HG03095 (cell line): Measurements from ENCODE around the gene CHP2.
"Not testable (repeated sequence)": the region's sequence is repeated elsewhere in the genome, so short reads cannot be mapped to it uniquely, and the experiment has no call there.

ENCODE experiments used
- ATAC-seq: cut with Tn5 transposase; IDR thresholded peaks from one replicate; pipeline ENCODE4 v1.9.1; 2021; ENCODE audit warnings: moderate library complexity; ENCODE audit not compliant: unreplicated experiment

The CHP2 gene

DNA sequence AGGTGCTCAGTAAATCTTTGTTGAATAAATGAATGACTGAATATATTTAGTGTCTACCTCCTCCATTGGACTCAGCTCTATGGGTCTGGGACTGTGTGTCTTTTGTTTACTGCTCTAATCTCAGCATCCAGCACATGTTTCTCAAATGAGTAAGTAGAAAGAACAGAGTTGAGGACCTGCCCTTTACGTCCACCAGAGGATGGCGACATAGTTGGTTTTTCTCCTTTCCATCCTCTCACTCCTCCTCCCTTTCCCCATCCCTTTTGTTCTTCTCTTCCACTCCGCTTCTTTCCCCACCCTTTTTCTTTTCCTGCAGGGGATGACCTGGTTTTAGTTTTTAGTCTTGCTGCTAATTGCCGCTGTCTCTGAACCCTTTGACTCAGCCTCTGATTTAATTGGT is 12.1 kb upstream of the CHP2 start:
- no peak for ATAC-seq

DNA sequence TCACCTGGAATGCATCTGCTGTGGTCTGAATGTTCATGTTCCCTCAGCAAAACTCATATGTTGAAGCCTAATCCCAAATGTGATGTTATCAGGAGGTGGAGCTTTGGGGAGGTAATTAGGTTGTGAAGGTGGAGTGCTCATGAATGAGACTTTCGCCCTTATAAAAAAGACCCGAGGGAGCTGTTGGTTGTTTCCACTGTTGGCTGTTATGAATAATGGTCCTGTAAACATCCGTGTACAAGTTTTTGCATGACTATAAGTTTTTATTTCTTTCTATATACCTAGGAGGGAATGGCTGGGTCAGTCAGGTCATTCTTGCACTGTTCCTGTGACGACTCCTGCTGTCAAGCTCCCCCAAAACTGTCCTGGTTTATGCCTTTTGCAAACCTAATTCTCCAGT is 9.6 kb upstream of the CHP2 start:
- no peak for ATAC-seq

DNA sequence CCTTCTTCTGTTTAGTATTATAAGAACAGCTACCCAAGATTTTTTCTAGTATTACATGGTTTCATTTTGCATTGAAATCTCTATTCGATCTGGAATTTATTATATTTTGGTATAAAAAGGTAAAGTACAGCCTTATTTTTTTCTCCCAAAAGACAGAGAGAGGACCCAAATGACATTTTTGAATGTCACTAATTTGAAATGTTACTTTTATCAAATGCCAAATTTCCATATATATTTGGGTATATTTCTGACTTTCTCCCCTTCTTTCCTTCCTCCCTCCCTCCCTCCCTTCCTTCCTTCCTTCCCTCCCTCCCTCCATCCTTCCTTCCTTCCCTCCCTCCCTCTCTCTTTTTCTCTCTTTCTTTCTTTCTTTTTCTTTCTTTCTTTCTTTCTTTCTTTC is 6.2 kb upstream of the CHP2 start:
- no peak for ATAC-seq

DNA sequence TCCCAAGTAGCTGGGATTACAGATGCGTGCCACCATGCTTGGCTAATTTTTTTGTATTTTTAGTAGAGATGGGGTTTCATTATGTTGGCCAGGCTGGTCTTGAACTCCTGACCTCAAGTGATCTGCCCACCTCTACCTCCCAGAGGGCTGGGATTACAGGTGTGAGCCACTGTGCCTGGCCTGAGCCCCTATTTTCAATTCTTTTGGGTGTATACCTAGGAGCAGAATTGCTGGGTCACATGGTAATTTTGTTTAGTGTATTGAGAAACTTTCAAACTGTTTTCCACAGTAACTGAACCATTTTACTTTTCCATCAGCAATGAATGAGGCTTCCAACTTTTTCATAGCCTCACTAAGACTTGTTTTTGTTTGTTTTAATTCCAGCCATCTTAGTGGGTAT is 3.8 kb upstream of the CHP2 start:
- ATAC-seq: not testable (repeated sequence)

DNA sequence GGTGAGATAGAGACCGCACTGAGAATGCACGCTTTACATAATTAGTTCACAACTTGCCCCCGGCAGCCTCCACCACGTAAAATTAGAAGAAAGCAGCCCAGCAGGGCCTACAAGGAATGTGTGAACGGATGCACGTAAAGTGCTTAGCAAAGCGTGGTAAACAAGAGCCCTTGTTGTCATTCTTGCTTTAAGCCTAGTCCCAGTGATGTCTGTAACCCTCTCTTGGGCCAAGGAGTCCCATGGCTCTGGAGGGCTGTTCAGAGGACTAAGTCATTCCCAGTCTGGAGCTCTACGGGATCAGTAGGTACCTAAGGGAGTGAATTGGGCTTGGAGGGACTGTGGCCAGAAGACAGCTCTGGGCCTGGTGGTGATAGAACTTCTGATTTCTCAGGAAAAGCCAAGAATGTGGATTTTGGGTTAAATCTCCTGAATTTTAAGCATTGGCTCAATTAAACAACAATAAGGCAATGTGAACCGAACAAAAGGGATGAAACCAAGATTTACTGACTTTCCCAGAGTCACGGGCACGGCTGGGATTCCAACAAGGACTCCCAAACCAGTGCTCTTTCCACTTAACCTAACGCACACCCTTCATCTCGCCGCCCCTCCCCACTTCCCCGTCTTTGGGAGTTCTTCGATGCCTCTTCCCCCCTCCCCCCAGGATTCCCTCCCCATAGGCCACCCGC is 775 bp upstream of the CHP2 start:
- no peak for ATAC-seq

DNA sequence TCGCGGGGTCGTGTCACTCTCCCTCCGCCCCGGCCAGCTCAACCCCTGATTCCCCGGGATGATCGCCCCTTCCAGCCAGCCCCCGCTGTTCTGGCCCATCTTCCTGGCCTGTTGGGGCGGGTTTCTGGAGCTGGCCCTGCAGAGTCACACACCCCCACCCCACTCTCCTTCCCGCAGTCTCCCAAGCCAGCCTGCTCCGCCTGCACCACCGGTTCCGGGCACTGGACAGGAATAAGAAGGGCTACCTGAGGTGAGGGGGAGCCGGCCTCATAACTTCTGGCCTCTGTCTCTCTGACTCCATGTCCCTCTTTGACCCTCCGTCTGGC is 621 bp downstream of the CHP2 start:
- no peak for ATAC-seq

DNA sequence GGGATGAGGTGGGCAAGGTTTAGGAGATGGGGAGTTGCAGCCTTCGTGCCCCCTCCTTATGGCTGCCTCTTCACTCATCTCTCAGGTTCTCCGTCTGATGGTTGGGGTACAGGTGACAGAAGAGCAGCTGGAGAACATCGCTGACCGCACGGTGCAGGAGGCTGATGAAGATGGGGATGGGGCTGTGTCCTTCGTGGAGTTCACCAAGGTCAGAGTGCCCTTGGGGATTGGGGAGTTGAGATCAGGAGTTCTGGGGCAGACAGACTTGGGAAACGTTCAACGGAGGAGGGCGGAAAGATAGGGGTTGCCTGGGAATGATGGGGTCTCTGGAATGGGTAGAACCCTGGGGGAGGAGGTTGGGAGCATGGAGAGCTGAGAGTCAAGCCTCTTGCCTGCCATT is 2.3 kb downstream of the CHP2 start:
- no peak for ATAC-seq

DNA sequence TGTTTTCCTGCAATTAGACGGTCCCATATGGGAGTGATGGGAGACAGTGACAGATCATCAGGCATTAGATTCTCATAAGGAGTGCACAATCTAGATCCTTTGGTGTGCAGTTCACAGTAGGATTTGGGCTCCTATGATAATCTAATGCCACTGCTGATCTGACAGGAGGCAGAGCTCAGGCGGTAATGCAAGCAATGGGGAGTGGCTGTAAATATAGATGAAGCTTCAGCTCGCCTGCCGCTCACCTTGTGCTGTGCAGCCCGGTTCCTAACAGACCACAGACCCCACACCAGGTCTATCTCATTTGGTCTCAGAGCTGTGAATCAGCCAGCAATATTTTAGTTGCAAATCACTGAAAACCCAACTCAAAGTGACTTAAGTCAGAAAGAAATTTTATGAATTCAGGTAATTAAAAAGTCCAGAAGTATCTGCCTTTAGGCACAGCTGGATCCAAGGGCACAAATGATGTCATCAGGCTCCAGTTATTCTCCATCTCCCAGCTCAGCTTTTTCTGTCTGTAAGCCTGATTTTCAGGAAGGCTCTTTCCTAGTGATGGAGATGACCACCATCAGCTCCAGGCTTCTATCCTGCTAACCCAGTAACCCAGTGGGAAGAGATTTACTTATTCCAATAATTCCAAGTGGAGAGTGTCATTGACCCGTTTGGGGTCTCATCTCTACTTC is 3.3 kb downstream of the CHP2 start:
- no peak for ATAC-seq

DNA sequence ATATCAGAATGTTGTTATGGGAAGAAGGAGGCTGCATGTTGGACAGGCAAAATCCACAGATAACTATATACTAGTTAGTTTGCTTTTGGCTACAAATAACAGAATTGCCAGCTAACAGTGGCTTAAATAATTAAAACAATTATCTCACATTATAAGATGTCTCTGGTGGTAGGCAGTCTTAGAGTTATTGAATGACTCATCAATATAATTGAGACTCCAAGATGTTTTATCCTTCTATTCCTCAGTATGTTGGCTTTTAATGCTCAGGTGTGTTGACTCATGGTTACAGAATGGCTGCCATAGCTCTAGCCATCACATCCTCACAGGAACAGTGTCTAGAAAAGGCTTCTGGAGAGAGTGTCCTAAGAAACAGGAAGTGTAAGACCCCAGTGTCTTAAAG is 11.1 kb downstream of the CHP2 start:
- ATAC-seq: no peak

DNA sequence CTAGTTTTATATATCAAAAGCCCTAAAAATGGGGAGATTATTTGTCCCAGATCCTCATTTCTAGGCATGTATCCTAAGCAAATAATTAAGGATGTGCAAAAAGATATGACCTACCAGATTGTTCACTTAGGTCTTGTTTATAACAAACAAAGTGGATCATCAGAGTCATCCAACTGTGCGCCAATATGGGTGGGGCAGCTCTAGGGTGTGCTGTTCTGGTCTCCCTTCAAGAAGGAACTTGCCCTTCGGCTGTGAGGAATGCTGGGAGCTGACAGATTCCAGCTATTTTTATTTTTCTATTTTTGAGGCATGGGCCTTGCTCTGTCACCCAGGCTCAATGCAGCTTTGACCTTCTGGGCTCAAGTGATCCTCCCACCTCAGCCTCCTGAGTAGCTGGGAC is 13.8 kb downstream of the CHP2 start:
- ATAC-seq: no peak

DNA sequence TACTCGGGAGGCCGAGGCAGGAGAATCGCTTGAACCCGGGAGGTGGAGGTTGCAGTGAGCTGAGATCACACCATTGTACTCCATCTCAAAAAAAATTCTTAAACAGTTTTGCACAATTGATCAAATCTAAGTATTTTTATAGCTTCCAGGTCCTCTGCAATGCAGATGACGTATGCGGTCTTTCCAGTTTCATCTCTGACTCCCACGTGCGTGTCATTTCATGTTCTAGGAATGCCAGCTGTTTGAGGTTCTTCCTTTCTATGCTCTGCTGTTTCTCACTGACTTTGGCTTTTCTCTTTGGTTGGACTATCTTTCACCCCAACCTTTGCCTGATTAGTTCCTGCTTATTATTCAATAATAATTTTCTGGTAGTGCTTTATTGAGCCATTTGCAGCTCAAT is 16.2 kb downstream of the CHP2 start:
- ATAC-seq: no peak

DNA sequence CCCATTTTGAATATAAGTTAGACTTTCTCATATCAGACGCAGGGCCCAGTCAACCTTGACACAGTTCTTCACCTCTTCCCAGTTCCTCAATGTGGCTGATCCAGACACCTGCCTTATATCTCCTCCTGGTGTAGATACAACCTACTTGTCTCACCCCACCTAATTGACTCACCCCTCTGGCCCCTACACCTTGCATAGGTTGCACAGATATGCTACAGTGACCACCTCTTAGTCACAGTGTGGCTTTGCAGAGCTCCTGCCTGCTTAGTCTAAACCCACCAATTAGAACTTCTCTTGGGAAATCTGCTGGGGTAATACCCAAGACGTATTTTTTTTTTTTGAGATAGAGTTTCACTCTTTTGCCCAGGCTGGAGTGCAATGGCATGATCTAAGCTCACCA is 16.8 kb downstream of the CHP2 start:
- ATAC-seq: no peak

DNA sequence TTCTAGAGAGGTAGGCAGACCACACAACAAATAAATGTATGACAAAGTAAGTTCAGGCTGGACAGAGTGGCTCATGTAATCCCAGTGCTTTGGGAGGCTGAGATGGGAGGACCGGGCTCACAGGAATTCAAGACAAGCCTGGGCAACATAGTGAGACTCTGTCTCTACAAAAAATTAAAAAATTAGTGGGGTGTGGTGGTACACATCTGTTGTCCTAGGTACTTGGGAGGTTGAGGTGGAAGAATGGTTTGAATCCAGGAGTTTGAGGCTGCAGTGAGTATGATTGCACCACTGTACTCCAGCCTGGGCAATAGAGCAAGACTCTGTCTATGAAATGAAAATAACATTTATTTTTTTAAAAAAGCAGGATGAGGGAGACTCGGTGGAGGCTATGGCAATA is 18.5 kb downstream of the CHP2 start:
- no peak for ATAC-seq

DNA sequence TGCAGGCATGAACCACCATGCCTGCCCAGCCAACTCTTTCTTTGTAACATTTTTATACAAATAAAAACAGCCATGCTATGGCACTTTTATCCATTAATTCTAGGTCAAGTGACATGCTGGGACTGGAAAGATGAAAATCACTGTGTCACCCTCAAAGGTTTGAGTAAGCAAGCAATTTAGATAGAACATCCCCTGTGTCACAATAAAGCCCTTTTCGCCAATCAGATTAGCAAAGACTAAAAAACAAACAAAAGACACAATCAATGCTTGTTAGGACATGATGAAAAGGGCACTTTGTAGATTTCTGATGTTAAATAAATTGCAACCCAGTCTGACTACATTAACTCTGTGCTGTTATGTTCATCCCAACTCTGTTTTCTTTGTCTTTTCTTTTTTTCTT is 26.4 kb downstream of the CHP2 start:
- ATAC-seq: no peak

DNA sequence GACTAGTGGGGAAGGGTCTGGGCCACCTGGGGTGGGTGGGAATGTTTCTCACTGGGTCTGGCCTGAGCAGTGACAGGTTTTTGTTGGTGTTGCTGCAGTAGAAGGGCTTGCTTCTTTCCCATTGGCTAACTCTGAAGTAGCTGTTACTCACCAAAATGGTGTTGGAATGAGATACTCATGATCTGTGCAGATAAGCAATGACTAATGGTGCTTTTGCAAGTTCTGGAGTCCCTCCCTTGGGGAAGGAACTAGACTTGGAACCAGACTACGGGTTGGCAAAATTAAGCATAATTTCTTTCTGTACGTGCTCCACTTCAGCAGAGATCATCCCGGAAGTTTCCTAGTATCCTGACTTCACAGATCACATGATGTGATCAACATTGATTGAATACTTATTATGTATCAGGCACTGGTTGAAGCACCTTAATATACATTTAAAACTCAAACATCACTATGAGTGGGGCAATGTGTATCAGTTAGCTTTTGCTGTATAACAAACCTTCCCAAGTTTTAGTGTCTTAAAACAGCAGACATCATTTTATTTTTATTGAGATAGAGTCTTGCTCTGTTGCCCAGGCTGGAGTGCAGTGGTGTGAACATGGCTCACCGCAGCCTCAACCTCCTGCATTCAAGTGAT is 30.1 kb downstream of the CHP2 start:
- no peak for ATAC-seq

DNA sequence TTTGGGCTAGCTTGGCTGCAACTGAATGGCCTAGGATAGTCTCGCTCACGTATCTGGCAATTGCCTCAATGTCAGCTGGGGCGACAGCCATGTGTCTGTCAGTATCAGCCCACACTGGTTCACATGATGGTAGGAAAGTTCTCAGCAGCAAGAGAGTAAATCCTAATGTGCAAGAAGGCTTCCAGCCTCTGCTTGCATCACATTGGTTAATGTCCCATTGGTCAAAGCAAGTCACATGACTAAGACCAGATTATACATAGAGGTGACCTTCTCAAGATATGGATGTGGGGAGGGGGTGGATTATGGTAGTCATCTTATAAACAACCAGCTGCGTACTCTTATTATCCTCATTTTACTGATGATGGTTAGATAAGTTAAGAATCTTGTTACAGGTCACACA is 31.0 kb downstream of the CHP2 start:
- ATAC-seq: no peak

DNA sequence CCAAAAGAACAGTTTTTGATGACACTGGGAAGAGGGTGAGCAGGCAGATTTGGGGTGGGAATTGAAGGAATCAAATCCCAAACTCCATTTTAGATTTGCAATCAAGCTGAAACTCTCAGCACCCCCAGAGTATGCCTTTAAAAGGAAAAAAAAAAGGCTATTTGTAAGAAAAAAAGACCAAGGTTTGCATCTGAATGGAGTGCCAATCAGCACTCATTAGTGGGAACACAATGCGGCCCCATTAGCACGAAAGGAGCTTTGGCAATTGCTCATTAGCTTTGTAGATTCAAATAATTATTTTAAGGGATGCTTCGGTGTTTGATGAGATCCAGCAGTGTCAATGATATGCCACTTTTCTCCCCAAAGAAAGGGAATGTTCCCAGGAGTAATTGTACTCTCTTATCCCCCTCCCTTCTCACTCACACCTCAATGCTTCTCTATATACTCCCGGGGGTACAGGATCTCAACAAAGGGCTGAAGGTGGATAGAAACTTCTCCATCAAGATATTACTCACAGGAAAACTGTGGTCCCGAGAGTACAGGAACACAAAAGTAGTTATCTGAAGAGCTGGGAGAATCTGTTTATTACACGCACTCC is 32.2 kb downstream of the CHP2 start:
- ATAC-seq: no peak

DNA sequence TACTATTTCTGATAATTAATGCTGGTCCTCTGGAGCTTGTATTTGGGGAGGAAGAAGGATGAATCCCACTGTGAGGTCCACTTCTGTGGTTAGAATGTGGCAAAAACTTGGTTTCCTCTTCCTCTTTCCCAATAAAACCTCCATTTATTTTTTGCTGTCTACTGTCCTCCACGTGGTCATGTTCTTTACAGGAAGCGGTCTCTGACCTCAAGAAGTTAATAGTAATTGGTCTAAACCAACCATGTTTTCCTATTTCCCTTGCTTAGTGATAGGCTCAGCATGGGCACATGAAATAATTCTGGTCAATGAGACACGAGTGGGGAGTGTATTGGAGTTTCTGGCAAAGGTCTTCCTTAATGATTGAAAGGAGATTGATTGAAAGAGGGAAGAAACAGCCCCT is 33.9 kb downstream of the CHP2 start:
- no peak for ATAC-seq

DNA sequence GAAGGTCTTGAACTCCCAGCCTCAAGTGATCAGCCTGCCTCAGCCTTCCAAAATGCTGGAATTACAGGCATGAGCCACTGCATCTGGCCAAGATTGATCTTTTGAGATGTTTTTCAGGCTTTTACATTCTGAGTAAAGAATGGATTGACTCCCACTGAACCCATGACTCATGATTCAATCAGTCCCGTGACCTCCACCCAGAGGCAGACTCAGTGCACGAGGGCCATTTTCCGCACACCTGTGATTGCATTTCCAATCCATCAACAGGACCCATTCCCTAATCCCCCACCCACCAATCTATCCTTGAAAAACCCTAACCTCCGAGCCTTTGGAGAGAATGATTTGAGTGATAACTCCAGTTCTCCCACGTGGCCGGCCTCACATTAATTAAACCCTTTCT is 40.6 kb downstream of the CHP2 start:
- no peak for ATAC-seq

DNA sequence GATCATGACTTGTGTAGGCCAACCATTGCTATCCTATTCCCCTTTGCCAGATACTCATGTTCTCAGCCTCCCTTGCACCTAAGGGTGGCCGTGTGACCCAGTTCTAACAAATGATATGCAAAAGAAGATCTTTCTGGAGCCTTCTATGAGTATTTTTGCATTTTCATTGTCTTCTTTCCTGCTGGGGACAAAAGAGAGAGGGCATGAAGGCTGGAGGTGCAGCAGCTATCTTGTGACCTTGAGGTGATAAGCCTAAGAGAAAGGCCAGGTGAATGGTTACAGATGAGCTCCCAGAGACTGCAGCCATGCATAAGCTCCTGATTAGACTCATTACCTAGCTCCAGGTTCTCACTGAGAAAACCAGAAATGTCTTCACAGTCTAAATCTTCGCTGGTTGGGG is 42.1 kb downstream of the CHP2 start:
- ATAC-seq: no peak

DNA sequence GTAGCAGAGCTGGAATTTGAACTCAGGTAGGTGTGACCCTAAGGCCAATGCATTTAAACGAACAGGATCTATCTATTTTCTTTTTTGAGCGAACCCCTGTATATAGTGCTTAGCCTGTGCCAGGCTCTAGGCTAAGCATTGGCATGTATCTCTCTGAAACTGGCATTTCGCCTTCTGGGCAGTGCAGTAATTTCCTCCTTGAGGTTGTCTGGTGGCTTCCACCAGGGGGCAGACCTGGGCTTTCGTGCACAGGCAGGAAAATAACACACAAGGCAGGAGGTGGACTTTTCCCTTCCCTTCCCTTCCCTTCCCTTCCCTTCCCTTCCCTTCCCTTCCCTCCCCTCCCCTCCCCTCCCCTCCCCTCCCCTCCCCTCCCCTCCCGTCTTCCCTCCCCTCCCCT is 46.6 kb downstream of the CHP2 start:
- ATAC-seq: no peak

DNA sequence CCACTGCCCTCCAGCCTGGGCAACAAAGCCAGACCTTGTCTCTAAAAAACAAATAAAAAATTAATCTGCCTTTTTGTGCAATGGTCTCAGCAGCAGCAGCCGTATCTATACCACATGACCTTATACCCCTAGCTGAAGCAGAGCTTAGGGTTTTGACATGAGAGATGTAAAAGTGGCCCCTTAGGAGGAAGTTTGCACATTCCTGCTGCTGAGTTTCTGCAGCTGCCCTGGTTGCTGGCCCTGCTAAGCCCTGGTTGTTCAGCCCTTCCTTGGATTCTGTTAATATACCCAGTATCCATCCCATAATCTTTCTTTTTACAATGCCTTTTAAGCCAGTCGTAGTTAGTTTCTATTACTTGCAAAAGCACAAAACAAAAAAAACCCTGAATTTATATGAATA is 48.0 kb downstream of the CHP2 start:
- no peak for ATAC-seq
